Measurements from ENCODE around the gene FNDC4. TPM values are rescaled to one million over a fixed set of nuclear protein-coding genes. Genes with fewer than 3 reads are reported as not detected.
A peak's percentile ranks its signal among the peaks of the same experiment; 100 is the strongest.
"Not testable (repeated sequence)": the region's sequence is repeated elsewhere in the genome, so short reads cannot be mapped to it uniquely, and the experiment has no call there.

Gene FNDC4, protein sequence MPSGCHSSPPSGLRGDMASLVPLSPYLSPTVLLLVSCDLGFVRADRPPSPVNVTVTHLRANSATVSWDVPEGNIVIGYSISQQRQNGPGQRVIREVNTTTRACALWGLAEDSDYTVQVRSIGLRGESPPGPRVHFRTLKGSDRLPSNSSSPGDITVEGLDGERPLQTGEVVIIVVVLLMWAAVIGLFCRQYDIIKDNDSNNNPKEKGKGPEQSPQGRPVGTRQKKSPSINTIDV
- 10 to 100 TPM in 1 of 6 donors, 1 to 10 TPM in 5; 3.1 to 12.7 (median 6.4) TPM for total RNA-seq
- polyA plus RNA-seq = 10 to 100 TPM in 1 of 2 donors, 1 to 10 TPM in 1; 8.5 to 11.8 TPM

GRCh38 chr2:27494944-27495554 lies at the start of gene FNDC4:
FNDC4 (minus strand) TSS chr2:27495200; CDS start chr2:27494679, 521 bp downstream.
- no peak for FAIRE-seq
- Histone ChIP-seq H3K4me1 (peaks cover 8 to 23% (median 17%) of the 10 kb centered on the region in 3 donors), H3K36me3 (no peaks in the 10 kb centered on the region), H3K4me3 (peak within 1 kb of the TSS; percentile 37 to 63 (median 52)), H3K27me3 (no peaks in the 10 kb centered on the region), H3K27ac (peak within 1 kb of the TSS in 3 of 4 donors; percentile 2 to 58 (median 34)), H3K9me3 (no peaks in the 10 kb centered on the region)
- intact Hi-C loops (cut with DNase I) = loop anchor here in 1 of 3 donors (10.0 kb wide), 1 partner anchor 80 kb away; no protein-coding TSS in a partner anchor
- peak; percentile 42 to 64 (median 44) for ATAC-seq
- DNase-seq = peak in 5 of 6 donors; percentile 16 to 72 (median 46)
- WGBS, 2 donors = 2 to 3% methylated on average over 31 to 70 of the region's 70 CpGs
- TF ChIP-seq, protein P1, sequence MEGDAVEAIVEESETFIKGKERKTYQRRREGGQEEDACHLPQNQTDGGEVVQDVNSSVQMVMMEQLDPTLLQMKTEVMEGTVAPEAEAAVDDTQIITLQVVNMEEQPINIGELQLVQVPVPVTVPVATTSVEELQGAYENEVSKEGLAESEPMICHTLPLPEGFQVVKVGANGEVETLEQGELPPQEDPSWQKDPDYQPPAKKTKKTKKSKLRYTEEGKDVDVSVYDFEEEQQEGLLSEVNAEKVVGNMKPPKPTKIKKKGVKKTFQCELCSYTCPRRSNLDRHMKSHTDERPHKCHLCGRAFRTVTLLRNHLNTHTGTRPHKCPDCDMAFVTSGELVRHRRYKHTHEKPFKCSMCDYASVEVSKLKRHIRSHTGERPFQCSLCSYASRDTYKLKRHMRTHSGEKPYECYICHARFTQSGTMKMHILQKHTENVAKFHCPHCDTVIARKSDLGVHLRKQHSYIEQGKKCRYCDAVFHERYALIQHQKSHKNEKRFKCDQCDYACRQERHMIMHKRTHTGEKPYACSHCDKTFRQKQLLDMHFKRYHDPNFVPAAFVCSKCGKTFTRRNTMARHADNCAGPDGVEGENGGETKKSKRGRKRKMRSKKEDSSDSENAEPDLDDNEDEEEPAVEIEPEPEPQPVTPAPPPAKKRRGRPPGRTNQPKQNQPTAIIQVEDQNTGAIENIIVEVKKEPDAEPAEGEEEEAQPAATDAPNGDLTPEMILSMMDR (IDR thresholded peaks at IDR 0.05) = no peak

DNA sequence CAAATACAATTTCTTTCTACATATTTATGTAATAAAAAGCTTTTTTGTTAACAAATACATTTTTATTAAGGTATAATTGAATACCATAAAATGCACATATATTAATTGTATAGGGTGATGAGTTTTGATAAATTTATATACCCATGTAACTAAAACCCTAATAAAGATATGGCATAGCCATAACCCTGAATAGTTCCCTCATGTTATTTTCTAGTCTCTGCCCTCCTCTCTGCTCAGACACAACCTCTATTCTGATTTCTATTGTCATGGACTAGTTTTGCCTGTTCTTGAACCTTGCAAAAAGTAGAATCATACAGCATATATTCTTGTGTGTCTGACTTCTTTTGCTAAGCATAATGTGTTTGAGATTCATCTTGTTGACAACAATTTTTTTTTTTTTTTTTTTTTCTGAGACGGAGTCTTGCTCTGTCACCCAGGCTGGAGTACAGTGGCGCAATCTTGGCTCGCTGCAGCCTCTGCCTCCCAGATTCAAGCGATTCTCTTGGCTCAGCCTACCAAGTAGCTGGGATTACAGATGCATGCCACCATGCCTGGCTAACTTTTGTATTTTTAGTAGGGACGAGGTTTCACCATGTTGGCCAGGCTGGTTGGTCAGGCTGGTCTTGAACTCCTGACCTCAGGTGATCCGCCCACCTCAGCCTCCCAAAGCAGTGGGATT lies 49.3 kb upstream of the FNDC4 start:
- 84% methylated on average over 6 of the region's 6 CpGs for WGBS, 2 donors

GRCh38 chr2:27539649-27540048 lies 44.6 kb upstream of the FNDC4 start:
- H3K4me1 ChIP-seq; ATAC-seq; H3K36me3 ChIP-seq; H3K27me3 ChIP-seq; intact Hi-C loops (cut with DNase I); H3K4me3 ChIP-seq; H3K9me3 ChIP-seq; H3K27ac ChIP-seq; FAIRE-seq: not testable (repeated sequence)
- DNase-seq = peak in 1 of 6 donors; percentile 58
- WGBS, 2 donors = 92% methylated on average over 14 to 27 of the region's 35 CpGs

More for the DNA sequence above, 49.3 kb upstream of the FNDC4 start:
- Histone ChIP-seq H3K36me3 (no peaks in the 10 kb centered on the region), H3K9me3 (no peaks in the 10 kb centered on the region), H3K4me1 (no peaks in the 10 kb centered on the region), H3K27ac (no peak overlapping the region), H3K27me3 (no peaks in the 10 kb centered on the region), H3K4me3 (no peak overlapping the region)
- no peak for FAIRE-seq
- no peak for ATAC-seq
- intact Hi-C loops (cut with DNase I) = no loop called here
- TF ChIP-seq, protein P1 (IDR thresholded peaks at IDR 0.05) = no peak
- DNase-seq = no peak

DNA sequence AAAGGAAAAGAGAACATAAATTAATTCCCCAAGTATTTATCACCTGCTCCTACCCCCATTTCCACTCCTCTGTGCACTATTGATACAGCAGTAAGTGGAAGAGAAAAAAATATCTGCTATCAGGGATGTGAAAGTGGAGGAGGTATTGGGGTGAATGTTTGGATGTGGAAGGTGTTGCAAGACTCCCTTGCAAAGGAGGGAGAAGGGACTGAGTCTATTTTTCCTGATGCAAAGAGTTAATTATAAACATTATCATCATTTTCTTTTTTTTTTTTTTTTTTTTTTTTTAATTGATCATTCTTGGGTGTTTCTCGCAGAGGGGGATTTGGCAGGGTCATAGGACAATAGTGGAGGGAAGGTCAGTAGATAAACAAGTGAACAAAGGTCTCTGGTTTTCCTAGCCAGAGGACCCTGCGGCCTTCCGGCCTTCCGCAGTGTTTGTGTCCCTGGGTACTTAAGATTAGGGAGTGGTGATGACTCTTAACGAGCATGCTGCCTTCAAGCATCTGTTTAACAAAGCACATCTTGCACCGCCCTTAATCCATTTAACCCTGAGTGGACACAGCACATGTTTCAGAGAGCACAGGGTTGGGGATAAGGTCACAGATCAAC lies 43.9 kb upstream of the FNDC4 start:
- FAIRE-seq; DNase-seq; intact Hi-C loops (cut with DNase I); ATAC-seq; H3K9me3 ChIP-seq; H3K4me3 ChIP-seq; H3K4me1 ChIP-seq; H3K27ac ChIP-seq; H3K36me3 ChIP-seq; H3K27me3 ChIP-seq: not testable (repeated sequence)
- WGBS, 2 donors = 43 to 58% methylated on average over 4 of the region's 6 CpGs

DNA sequence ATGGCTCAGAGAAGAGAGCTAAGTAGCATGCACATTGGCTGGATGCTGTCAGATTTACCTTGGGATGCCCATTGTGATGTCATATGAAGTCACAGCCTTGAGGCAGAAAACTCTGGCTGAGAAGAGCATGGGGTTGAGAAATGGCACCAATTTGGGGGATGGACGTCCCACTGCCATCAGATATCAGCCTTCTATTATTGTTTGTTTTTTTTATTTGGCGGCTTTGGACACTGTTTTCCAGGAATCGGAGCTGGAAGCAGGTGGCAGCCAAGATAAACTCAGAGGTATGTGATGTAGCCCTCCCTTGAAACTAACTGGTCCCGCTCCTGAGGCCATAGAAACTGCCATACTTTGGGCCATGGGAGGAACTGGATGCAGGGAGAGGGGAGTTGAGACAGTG lies 42.3 kb upstream of the FNDC4 start:
- Histone ChIP-seq H3K4me1 (no peaks in the 10 kb centered on the region), H3K9me3 (no peaks in the 10 kb centered on the region), H3K27me3 (no peaks in the 10 kb centered on the region), H3K27ac (no peak overlapping the region), H3K36me3 (no peaks in the 10 kb centered on the region), H3K4me3 (no peak overlapping the region)
- TF ChIP-seq, protein P1 (IDR thresholded peaks at IDR 0.05) = no peak
- FAIRE-seq (no peak), ATAC-seq (no peak), DNase-seq (no peak)
- 37 to 50% methylated on average over 4 of the region's 4 CpGs for WGBS, 2 donors
- intact Hi-C loops (cut with DNase I) = no loop called here

All from pancreas (tissue), 10 donors.